ENCODE measurements around the gene JADE3. TPM values are rescaled to one million over a fixed set of nuclear protein-coding genes. Genes with fewer than 3 reads are reported as not detected.

The JADE3 gene
- total RNA-seq, 6 donors from 2014 or later = 4.2 to 10.7 (median 7.8) TPM

GRCh38 chrX:47012131-47012530 lies 99.9 kb downstream of the JADE3 start:
- Histone ChIP-seq H3K9me3 (no peaks in the 10 kb centered on the region), H3K4me3 (no peak overlapping the region), H3K27ac (no peak overlapping the region), H3K36me3 (no peaks in the 10 kb centered on the region), H3K4me1 (no peaks in the 10 kb centered on the region), H3K27me3 (no peaks in the 10 kb centered on the region)
- 90 to 98% methylated on average over 4 of the region's 4 CpGs for WGBS, 2 donors
- DNase-seq = no peak
- TF ChIP-seq POLR2A (IDR thresholded peaks at IDR 0.05) = no peak
- TF ChIP-seq POLR2AphosphoS5 (IDR thresholded peaks at IDR 0.05) = no peak
- no peak for TF ChIP-seq CTCF (IDR thresholded peaks at IDR 0.05)
- no peak for TF ChIP-seq EP300 (IDR thresholded peaks at IDR 0.05)
- ATAC-seq (ENCODE audit: low FRiP score in 2 of 2) = no peak

GRCh38 chrX:47026198-47026597 lies 114.0 kb downstream of the JADE3 start:
- no peak overlapping the region for H3K4me3 ChIP-seq
- TF ChIP-seq POLR2A (IDR thresholded peaks at IDR 0.05) (no peak), EP300 (IDR thresholded peaks at IDR 0.05) (no peak), CTCF (IDR thresholded peaks at IDR 0.05) (no peak), POLR2AphosphoS5 (IDR thresholded peaks at IDR 0.05) (no peak)
- H3K27me3 ChIP-seq = no peaks in the 10 kb centered on the region
- ATAC-seq (ENCODE audit: low FRiP score in 2 of 2) (no peak), DNase-seq (no peak)
- no peaks in the 10 kb centered on the region for H3K9me3 ChIP-seq
- H3K4me1 ChIP-seq = no peaks in the 10 kb centered on the region
- H3K27ac ChIP-seq = no peak overlapping the region
- H3K36me3 ChIP-seq = no peaks in the 10 kb centered on the region

GRCh38 chrX:47030339-47030738 lies 118.1 kb downstream of the JADE3 start:
- Histone ChIP-seq H3K27ac (no peak overlapping the region), H3K4me3 (no peak overlapping the region), H3K27me3 (no peaks in the 10 kb centered on the region), H3K9me3 (no peaks in the 10 kb centered on the region), H3K36me3 (no peaks in the 10 kb centered on the region), H3K4me1 (no peaks in the 10 kb centered on the region)
- DNase-seq = no peak
- no peak for ATAC-seq (ENCODE audit: low FRiP score in 2 of 2)
- TF ChIP-seq CTCF (IDR thresholded peaks at IDR 0.05) (peak in 5 of 6 experiments; percentile 33 to 46 (median 42)), EP300 (IDR thresholded peaks at IDR 0.05) (no peak), POLR2A (IDR thresholded peaks at IDR 0.05) (no peak), POLR2AphosphoS5 (IDR thresholded peaks at IDR 0.05) (no peak)

GRCh38 chrX:47047989-47048388 lies 135.8 kb downstream of the JADE3 start:
- Histone ChIP-seq H3K4me1 (no peaks in the 10 kb centered on the region), H3K27me3 (no peaks in the 10 kb centered on the region), H3K4me3 (no peak overlapping the region), H3K9me3 (peaks cover 0 to 5% (median 0%) of the 10 kb centered on the region in 4 donors), H3K27ac (no peak overlapping the region), H3K36me3 (no peaks in the 10 kb centered on the region)
- DNase-seq = no peak
- WGBS, 2 donors = 45 to 63% methylated on average over 1 to 5 of the region's 5 CpGs
- no peak for TF ChIP-seq CTCF (IDR thresholded peaks at IDR 0.05)
- no peak for TF ChIP-seq POLR2A (IDR thresholded peaks at IDR 0.05)
- TF ChIP-seq EP300 (IDR thresholded peaks at IDR 0.05) = no peak
- no peak for TF ChIP-seq POLR2AphosphoS5 (IDR thresholded peaks at IDR 0.05)
- no peak for ATAC-seq (ENCODE audit: low FRiP score in 2 of 2)

GRCh38 chrX:47059142-47059874 lies 147.1 kb downstream of the JADE3 start:
- no peak overlapping the region for H3K27ac ChIP-seq
- 47 to 90% methylated on average over 1 of the region's 1 CpG for WGBS, 2 donors
- H3K4me1 ChIP-seq = no peaks in the 10 kb centered on the region
- H3K27me3 ChIP-seq = no peaks in the 10 kb centered on the region
- no peaks in the 10 kb centered on the region for H3K9me3 ChIP-seq
- DNase-seq = no peak
- peaks cover 0 to 1% (median 0%) of the 10 kb centered on the region in 4 donors for H3K36me3 ChIP-seq
- ATAC-seq (ENCODE audit: low FRiP score in 2 of 2) = no peak
- no peak overlapping the region for H3K4me3 ChIP-seq
- TF ChIP-seq POLR2AphosphoS5 (IDR thresholded peaks at IDR 0.05) (no peak), EP300 (IDR thresholded peaks at IDR 0.05) (no peak), POLR2A (IDR thresholded peaks at IDR 0.05) (no peak), CTCF (IDR thresholded peaks at IDR 0.05) (no peak)
